AG10803 (cell line): Measurements from ENCODE around the gene NDE1.

Experiments
- DNase-seq: peaks from one replicate; pipeline ENCODE4 v3.0.0; 2010; ENCODE audit warnings: low read depth
- H3K4me3 ChIP-seq: 2 replicates; pipeline ENCODE4 v1.5.1; 2011; ENCODE audit warnings: mild to moderate bottlenecking, low read length, control low read depth
- CTCF ChIP-seq: conservative IDR thresholded peaks from 2 replicates; pipeline ENCODE4 v1.5.1; 2011; ENCODE audit warnings: mild to moderate bottlenecking, low read length, control low read depth, inconsistent platforms

Gene NDE1

GRCh38 chr16:15741207-15741871, 91.3 kb downstream of the NDE1 start:
- no peak for DNase-seq
- no peak for TF ChIP-seq CTCF
- H3K4me3 ChIP-seq, result no peak overlapping the region

DNA sequence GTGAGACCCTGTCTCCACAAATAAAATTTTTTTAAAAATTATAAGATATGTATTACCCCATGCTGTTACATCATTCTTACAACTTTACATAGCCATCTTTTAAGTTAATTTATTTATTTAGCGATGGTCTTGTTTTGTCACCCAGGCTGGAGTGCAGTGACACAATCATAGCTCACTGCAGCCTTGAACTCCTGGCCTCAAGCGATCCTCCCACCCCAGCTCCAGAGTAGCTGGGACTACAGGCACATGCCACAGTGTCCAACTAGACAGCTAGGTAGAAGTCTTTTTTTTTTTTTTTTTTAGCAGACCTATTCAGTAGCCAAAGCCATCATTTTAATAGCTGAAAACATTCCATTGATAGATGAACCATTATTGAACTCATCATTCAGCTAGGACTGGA, 92.7 kb downstream of the NDE1 start:
- TF ChIP-seq CTCF, result no peak
- H3K4me3 ChIP-seq, result no peak overlapping the region
- DNase-seq, result no peak

GRCh38 chr16:15743657-15744056, 93.6 kb downstream of the NDE1 start:
- TF ChIP-seq CTCF, result no peak
- no peak for DNase-seq
- H3K4me3 ChIP-seq, result no peak overlapping the region

GRCh38 chr16:15746332-15746731, 96.3 kb downstream of the NDE1 start:
- no peak for TF ChIP-seq CTCF
- no peak for DNase-seq
- H3K4me3 ChIP-seq, result no peak overlapping the region

DNA sequence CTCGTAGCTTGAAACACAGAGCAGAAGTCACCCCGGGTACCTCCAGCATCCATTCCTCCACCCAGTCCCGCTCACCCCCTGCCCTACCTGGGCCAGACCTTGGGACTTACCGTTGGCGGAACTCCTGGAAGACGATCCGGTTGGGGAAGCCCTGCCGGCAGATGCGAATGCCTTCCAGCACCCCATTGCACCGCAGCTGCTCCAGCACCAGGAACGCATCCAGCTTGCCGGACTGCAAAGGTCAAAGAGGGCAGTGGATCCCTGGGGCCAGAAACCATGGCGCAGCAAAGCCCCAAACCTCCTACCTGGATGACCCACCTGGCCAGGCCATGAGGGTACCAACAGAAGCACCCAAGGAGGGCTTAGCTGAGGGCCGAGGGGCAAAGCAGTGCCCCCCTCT, 97.9 kb downstream of the NDE1 start:
- TF ChIP-seq CTCF, result no peak
- DNase-seq, result no peak
- no peak overlapping the region for H3K4me3 ChIP-seq

DNA sequence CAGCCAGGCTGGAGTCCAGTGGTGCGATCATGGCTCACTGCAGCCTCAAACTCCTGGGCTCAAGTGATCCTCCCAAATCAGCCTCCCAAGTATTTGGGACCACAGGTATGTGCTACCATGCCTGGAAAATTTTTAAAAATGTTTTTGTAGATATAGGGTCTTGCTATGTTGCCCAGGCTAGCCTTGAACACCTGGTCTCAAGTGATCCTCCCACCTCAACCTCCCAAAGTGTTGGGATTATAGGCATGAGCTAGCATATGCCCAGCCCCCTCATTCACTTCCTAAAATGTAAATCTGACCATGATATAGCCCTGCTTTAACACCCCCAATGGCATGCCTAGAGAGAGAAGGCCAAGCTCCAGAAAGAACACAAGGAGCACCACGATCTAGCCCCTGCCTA, 98.6 kb downstream of the NDE1 start:
- H3K4me3 ChIP-seq, result no peak overlapping the region
- no peak for DNase-seq
- TF ChIP-seq CTCF, result no peak

- TF ChIP-seq CTCF, result no peak
- DNase-seq, result no peak
- no peak overlapping the region for H3K4me3 ChIP-seq
These were observed 99.3 kb downstream of the NDE1 start for GRCh38 chr16:15749371-15749770.
